Large intestine (tissue), 3 donors: Measurements from ENCODE around the gene GRIP2. TPM values are rescaled to one million over a fixed set of nuclear protein-coding genes. Genes with fewer than 3 reads are reported as not detected.

ENCODE experiments used
- DNase-seq, 2 donors: peaks; one replicate each; pipeline versions ENCODE4 v3.0.0 to v3.0.0-alpha.2; 2013
- H3K27ac ChIP-seq: one replicate; pipeline ENCODE4 v1.5.1; 2013; ENCODE audit warnings: low read length
- H3K27me3 ChIP-seq: 2 replicates; pipeline ENCODE4 v1.6.1; 2013; ENCODE audit warnings: low read length; ENCODE audit not compliant: control insufficient read depth, insufficient read depth
- H3K36me3 ChIP-seq: 2 replicates; pipeline ENCODE4 v1.6.1; 2013; ENCODE audit warnings: low read length; ENCODE audit not compliant: control insufficient read depth, insufficient read depth
- H3K4me1 ChIP-seq: one replicate; pipeline ENCODE4 v1.6.1; 2013; ENCODE audit warnings: low read length; ENCODE audit not compliant: control insufficient read depth, insufficient read depth
- H3K4me3 ChIP-seq: one replicate; pipeline ENCODE4 v1.5.1; 2013; ENCODE audit warnings: low read length
- H3K9me3 ChIP-seq: one replicate; pipeline ENCODE4 v1.6.1; 2013; ENCODE audit warnings: mild to moderate bottlenecking, low read depth, low read length, moderate library complexity; ENCODE audit not compliant: control insufficient read depth
- WGBS: methylation state at CpG from one replicate; pipeline ENCODE4 v1.1.5; 2013; ENCODE audit warnings: low lambda C conversion rate; ENCODE audit not compliant: insufficient coverage; 5-methylcytosine and 5-hydroxymethylcytosine counted together
- polyA plus RNA-seq: library from polyadenylated mRNA; unstranded; fragments of 120-200 nt; gene quantifications from one replicate; pipeline ENCODE4 v1.2.1, GENCODE V29; 2013

Gene GRIP2
- polyA plus RNA-seq, 1 donor, result 1.1 TPM

DNA sequence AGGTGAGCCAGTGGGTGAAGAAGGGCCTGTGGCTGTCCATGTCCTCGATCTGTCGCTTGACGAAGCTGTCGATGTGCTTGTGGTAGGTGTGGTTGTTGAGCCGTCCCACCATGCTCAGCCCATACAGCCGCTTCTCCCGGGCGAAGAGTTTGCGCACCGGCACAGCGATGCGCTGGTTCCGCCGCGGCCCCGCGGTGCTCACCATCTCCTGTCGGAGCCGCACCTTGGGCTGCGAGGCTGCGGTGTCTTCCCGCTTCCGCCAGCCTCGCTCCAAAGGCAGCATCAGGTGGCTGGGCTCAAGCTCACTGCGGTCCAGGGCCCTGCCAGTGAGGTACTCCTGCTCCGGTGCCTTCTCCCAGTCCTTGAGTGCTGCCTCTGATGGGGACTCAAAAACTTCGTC, 34.0 kb upstream of the GRIP2 start:
- Histone ChIP-seq H3K27ac (no peak overlapping the region), H3K27me3 (peaks cover 2% of the 10 kb centered on the region), H3K9me3 (no peaks in the 10 kb centered on the region), H3K4me1 (no peaks in the 10 kb centered on the region), H3K36me3 (no peaks in the 10 kb centered on the region), H3K4me3 (no peak overlapping the region)
- DNase-seq, result no peak
- WGBS, result no CpG with 5 or more reads among the region's 27 CpGs

DNA sequence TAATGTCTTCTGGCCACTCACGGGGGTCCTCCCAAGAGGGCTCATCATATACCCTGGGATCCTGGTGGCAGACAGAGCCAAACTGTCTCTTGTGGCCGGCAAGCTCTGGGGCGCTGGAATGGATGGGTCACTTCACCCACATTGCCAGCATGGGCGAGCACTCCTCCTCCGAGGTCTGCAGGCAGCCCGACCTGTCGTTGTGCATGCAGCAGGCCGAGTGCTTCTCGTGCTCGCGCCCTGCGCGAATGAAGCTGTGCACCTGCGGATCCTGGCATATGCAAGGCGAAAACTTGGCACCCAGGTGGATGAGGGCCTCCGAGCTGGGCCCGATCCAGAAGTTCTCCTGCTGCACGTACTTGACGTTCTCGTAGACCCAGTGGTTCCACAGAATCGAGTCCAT, 33.6 kb upstream of the GRIP2 start:
- no peak overlapping the region for H3K4me3 ChIP-seq

DNA sequence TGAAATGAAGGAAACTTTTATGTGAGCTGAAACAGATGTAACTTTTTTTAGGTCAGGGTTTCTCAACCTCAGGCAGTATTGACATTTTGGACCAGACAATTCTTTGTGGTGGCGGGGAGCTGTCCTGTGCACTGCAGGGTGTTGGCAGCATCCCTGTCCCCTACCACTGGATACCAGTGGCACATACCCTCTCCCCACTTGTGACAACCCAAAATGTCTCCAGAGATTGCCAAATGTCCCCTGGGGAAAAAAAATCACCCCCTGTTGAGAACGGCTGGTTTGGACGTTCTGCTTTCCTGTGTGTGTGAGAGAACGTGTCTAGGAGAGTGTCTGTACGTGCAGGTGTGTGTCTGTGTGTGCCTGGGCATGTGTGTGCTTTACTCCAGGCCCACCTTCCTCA, 30.7 kb upstream of the GRIP2 start:
- Histone ChIP-seq H3K36me3 (no peaks in the 10 kb centered on the region), H3K9me3 (no peaks in the 10 kb centered on the region), H3K4me1 (no peaks in the 10 kb centered on the region), H3K27me3 (peaks cover 4% of the 10 kb centered on the region), H3K27ac (no peak overlapping the region), H3K4me3 (no peak overlapping the region)
- DNase-seq, result no peak
- WGBS, result no CpG with 5 or more reads among the region's 5 CpGs

More for the DNA sequence above, 33.6 kb upstream of the GRIP2 start:
- Histone ChIP-seq H3K27me3 (peaks cover 2% of the 10 kb centered on the region), H3K36me3 (no peaks in the 10 kb centered on the region), H3K27ac (no peak overlapping the region), H3K9me3 (no peaks in the 10 kb centered on the region), H3K4me1 (no peaks in the 10 kb centered on the region)
- WGBS, result no CpG with 5 or more reads among the region's 21 CpGs
- no peak for DNase-seq

DNA sequence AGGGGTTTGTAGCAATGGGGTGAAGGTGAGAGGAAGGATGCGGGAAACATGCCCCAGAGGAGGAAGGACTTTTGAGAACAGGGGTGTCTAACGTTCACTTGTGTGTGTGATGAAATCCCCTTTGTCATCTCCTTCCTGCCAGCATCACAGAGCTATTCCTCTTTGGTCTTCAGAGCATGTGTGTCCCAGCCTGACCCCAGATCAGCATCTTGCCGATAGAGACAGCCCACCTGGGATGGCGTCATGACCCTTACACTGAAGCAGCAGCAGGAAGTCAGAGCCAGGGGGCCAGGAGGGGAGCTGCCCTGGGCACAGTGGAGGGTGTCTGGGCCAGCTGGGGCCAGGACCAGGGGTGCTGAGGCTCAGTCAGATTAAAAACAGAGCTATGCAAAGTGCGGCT, 29.9 kb upstream of the GRIP2 start:
- Histone ChIP-seq H3K27ac (no peak overlapping the region), H3K27me3 (peaks cover 4% of the 10 kb centered on the region), H3K9me3 (no peaks in the 10 kb centered on the region), H3K36me3 (no peaks in the 10 kb centered on the region), H3K4me1 (no peaks in the 10 kb centered on the region), H3K4me3 (no peak overlapping the region)
- no CpG with 5 or more reads among the region's 5 CpGs for WGBS
- no peak for DNase-seq

DNA sequence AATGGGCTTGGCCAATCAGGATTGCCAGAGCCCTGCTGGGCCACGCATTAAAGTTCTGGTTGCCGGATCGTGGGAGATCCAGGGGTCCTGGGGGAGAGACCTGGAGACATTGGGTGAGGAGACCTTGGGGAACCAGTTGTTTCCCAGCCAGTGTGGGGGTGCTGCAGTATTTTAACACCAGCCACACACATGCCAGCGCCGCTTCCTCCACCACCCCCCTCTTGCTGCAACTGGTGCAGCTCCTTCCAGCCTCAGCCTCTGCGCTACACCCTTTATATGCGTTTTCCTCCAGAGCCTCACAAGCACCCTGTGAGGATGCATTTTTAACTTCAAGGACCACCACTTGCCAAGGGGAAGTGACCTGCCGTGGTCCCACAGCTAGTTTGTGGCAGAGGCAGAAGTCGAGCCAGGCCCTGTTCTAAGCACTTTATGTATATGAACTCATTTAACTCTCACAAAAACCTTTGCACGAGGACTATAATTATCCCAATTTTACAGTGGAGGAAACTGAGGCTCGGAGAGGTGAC, 29.4 kb upstream of the GRIP2 start:
- Histone ChIP-seq H3K4me3 (no peak overlapping the region), H3K9me3 (no peaks in the 10 kb centered on the region)
- WGBS, result no CpG with 5 or more reads among the region's 11 CpGs

DNA sequence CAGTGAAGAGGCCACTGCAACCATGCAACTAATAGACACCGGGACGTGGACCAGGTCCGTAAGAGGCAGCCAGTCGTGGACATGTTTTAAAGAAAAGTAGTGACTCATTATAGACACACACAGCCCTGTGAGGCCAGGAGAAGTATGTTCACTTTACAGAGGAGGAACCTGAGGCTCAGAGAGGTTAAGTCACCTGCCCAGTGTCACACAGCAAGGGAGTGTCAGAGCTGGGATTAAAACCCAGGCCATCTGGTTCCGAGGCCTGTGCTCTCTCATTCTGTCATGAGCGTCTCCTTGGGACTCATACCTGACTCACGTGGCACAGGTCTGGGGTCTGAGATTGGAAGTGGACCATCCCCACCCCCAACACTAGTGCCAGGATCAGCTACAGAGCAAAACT, 28.1 kb upstream of the GRIP2 start:
- H3K9me3 ChIP-seq, result no peaks in the 10 kb centered on the region
- no peaks in the 10 kb centered on the region for H3K36me3 ChIP-seq
- no peak for DNase-seq
- no peak overlapping the region for H3K27ac ChIP-seq
- H3K27me3 ChIP-seq, result peaks cover 9% of the 10 kb centered on the region
- WGBS, result no CpG with 5 or more reads among the region's 7 CpGs
- H3K4me1 ChIP-seq, result no peaks in the 10 kb centered on the region
- H3K4me3 ChIP-seq, result no peak overlapping the region

More for the DNA sequence above, 29.4 kb upstream of the GRIP2 start:
- H3K36me3 ChIP-seq, result no peaks in the 10 kb centered on the region
- peaks cover 9% of the 10 kb centered on the region for H3K27me3 ChIP-seq
- no peaks in the 10 kb centered on the region for H3K4me1 ChIP-seq
- DNase-seq, result no peak
- H3K27ac ChIP-seq, result no peak overlapping the region

DNA sequence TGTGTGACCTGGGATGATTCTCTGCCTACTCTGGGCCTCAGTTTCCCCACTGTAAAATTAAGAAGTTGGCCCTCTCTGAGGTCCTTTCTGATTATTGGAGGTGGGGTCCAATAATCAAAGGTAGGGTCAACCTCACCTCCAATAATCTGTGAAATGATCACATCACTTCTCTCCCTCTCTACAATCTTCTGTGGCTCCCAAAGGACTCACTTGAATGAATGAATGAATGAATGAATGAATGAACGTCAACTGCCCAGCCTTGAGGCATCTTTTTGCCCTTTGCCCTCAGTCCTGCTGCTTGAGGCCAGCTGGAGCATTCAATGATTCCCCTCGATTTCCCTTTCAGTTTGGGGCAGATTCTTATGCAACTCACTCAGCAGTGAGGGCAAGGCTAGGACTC, 26.7 kb upstream of the GRIP2 start:
- WGBS, result no CpG with 5 or more reads among the region's 2 CpGs
- Histone ChIP-seq H3K4me3 (no peak overlapping the region), H3K4me1 (no peaks in the 10 kb centered on the region), H3K36me3 (no peaks in the 10 kb centered on the region), H3K27me3 (peaks cover 12% of the 10 kb centered on the region), H3K27ac (no peak overlapping the region), H3K9me3 (no peaks in the 10 kb centered on the region)
- DNase-seq, result no peak

DNA sequence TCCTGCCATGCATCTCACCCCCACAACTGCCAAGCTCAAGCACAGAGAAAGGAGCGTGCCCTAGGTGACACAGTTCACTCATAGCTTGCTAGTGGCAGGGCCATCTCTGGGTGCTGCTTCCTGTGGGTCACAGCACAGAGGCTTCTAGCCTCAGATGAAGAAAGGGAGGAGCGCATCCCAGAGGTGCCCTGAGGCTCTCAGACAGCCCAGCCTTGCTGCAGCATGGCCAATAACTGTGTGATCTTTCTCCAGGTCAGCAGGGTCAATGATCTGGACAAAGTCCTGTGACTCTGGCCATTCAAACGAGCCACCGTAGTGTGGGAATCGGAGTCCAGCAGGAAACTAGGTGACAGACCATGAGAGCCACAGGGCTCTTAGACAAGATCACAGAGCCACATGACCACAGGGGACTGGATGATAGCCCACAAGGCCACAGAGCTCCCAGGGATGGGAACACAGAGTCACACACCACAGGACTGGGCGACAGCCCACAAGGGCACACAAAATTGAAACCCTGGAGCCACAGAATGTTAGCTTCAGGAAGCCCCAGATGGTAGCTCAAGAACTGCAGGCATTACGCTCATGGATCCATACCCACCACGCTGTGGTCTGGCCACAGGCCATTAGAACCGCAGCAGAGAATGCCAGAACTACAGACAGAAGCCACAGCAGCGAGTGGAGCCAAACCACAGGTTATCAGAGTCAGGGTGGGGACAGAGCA, 25.9 kb upstream of the GRIP2 start:
- H3K4me1 ChIP-seq, result no peaks in the 10 kb centered on the region
- no peaks in the 10 kb centered on the region for H3K9me3 ChIP-seq
- H3K27ac ChIP-seq, result no peak overlapping the region
- no peak overlapping the region for H3K4me3 ChIP-seq
- H3K36me3 ChIP-seq, result no peaks in the 10 kb centered on the region
- peaks cover 12% of the 10 kb centered on the region for H3K27me3 ChIP-seq
- DNase-seq, result no peak
- no CpG with 5 or more reads among the region's 10 CpGs for WGBS

DNA sequence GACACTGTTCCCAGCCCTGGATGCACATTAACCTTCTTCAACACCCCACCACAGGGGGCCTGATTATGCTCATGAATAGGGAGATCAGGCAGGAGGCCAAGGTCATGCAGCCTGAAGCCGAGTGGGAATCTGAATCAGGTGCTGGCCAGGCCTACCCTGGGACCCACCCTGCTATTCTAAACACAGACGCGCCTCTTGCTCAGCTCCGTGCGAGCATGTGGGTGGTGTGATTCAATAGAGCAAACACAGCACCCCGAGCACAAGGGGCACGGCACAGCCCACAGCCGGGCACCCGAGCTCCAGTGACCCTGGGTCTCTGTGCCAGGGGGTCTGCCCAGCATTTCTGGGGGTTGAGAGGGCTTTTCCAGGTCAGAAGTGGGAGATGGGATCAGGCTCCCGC, 24.6 kb upstream of the GRIP2 start:
- no peak for DNase-seq
- no CpG with 5 or more reads among the region's 10 CpGs for WGBS
- H3K27me3 ChIP-seq, result peaks cover 12% of the 10 kb centered on the region
- H3K36me3 ChIP-seq, result no peaks in the 10 kb centered on the region
- no peaks in the 10 kb centered on the region for H3K9me3 ChIP-seq
- no peaks in the 10 kb centered on the region for H3K4me1 ChIP-seq
- no peak overlapping the region for H3K4me3 ChIP-seq
- H3K27ac ChIP-seq, result no peak overlapping the region

DNA sequence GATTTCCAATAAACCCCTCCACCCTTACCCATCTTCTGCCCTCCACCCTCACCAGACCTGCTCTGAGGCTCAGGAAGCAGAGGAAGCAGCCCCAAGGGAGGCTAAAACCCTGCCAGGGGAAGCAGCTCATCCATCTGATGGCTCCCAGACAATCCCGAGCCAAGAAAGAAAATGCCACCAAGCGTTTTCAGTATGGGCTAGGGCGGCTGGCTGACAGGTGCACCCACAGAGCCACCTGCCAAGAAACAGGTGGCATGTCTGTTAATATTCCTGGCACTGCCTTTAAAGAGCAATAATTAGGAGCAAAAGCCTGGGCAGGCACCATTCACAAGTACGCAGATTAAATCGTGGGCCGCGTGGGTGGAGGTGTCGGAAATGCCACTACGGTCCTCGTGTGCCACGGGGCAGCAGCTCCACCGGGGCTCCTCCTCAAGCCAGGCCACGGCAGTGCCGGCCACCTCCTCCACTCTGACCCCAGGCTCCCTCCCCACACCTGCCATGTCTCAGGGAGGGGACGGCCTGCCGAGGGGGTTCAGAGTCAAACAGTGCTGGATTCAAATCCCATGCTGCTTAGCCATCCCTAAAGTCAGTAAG, 23.9 kb upstream of the GRIP2 start:
- WGBS, result no CpG with 5 or more reads among the region's 16 CpGs
- no peaks in the 10 kb centered on the region for H3K4me1 ChIP-seq
- H3K27ac ChIP-seq, result no peak overlapping the region
- DNase-seq, result no peak
- no peak overlapping the region for H3K4me3 ChIP-seq
- no peaks in the 10 kb centered on the region for H3K36me3 ChIP-seq
- peaks cover 12% of the 10 kb centered on the region for H3K27me3 ChIP-seq
- H3K9me3 ChIP-seq, result no peaks in the 10 kb centered on the region
